Right forelimb (tissue), 1 donor: ENCODE measurements around the gene SLC26A4.
A peak's percentile ranks its signal among the peaks of the same experiment; 100 is the strongest.

ENCODE experiments used
- DNase-seq: peaks from one replicate; pipeline ENCODE4 v3.0.0-alpha.2; 2018

SLC26A4 gene

GRCh38 chr7:107697321-107698049 is 36.9 kb downstream of the SLC26A4 start:
- DNase-seq, result no peak

GRCh38 chr7:107700570-107700969 is 39.9 kb downstream of the SLC26A4 start:
- no peak for DNase-seq

GRCh38 chr7:107701191-107701590 is 40.6 kb downstream of the SLC26A4 start:
- DNase-seq, result no peak

GRCh38 chr7:107703219-107703618 is 42.6 kb downstream of the SLC26A4 start:
- DNase-seq, result no peak

- DNase-seq, result no peak
Observed at GRCh38 chr7:107703872-107704271, 43.2 kb downstream of the SLC26A4 start.

GRCh38 chr7:107708956-107709355 is 48.3 kb downstream of the SLC26A4 start:
- DNase-seq, result no peak

- no peak for DNase-seq
Observed at GRCh38 chr7:107711301-107711700, 50.7 kb downstream of the SLC26A4 start.

- no peak for DNase-seq
Observed at GRCh38 chr7:107712025-107712424, 51.4 kb downstream of the SLC26A4 start.

GRCh38 chr7:107712896-107713295 is 52.3 kb downstream of the SLC26A4 start:
- DNase-seq, result no peak

GRCh38 chr7:107715531-107715930 is 54.9 kb downstream of the SLC26A4 start:
- DNase-seq, result no peak

GRCh38 chr7:107718456-107719193 is 58.0 kb downstream of the SLC26A4 start:
- no peak for DNase-seq

- no peak for DNase-seq
Observed at GRCh38 chr7:107721286-107721685, 60.7 kb downstream of the SLC26A4 start.

- DNase-seq, result no peak
Observed at GRCh38 chr7:107723255-107723654, 62.6 kb downstream of the SLC26A4 start.

- DNase-seq, result no peak
Observed at GRCh38 chr7:107725138-107725740, 64.6 kb downstream of the SLC26A4 start.

GRCh38 chr7:107726356-107727130 is 65.9 kb downstream of the SLC26A4 start:
- DNase-seq, result no peak

- DNase-seq, result no peak
Observed at GRCh38 chr7:107728276-107728675, 67.6 kb downstream of the SLC26A4 start.

- no peak for DNase-seq
Observed at GRCh38 chr7:107742678-107743566, 82.3 kb downstream of the SLC26A4 start.

GRCh38 chr7:107743567-107744344 is 83.1 kb downstream of the SLC26A4 start, which contains the start of gene CBLL1:
CBLL1 (plus strand) TSS chr7:107744142; CDS start chr7:107744164, 22 bp downstream.
- peak; percentile 99 for DNase-seq

GRCh38 chr7:107744345-107744750 is 83.7 kb downstream of the SLC26A4 start:
- DNase-seq, result no peak

- DNase-seq, result no peak
Observed at GRCh38 chr7:107746006-107746405, 85.4 kb downstream of the SLC26A4 start.

- no peak for DNase-seq
Observed at GRCh38 chr7:107751113-107751512, 90.5 kb downstream of the SLC26A4 start.
